Pons (tissue), 1 donor: ENCODE data around the gene ATP12A.

ENCODE experiments used
- DNase-seq: peaks from one replicate; pipeline ENCODE4 v3.0.0-alpha.2; 2016; ENCODE audit warnings: low spot score

Gene ATP12A

GRCh38 chr13:24663089-24663395, 17.2 kb upstream of the ATP12A start:
- no peak for DNase-seq

GRCh38 chr13:24663586-24663985, 16.6 kb upstream of the ATP12A start:
- DNase-seq = no peak

GRCh38 chr13:24664726-24665409, 15.3 kb upstream of the ATP12A start:
- DNase-seq = no peak

GRCh38 chr13:24668511-24668910, 11.7 kb upstream of the ATP12A start:
- no peak for DNase-seq

- DNase-seq = no peak
Measured at GRCh38 chr13:24668955-24669582, 11.1 kb upstream of the ATP12A start.

GRCh38 chr13:24670174-24670573, 10.0 kb upstream of the ATP12A start:
- DNase-seq = no peak

GRCh38 chr13:24670961-24671381, 9.2 kb upstream of the ATP12A start:
- no peak for DNase-seq

GRCh38 chr13:24671386-24672113, 8.7 kb upstream of the ATP12A start:
- peak; percentile 51 for DNase-seq

GRCh38 chr13:24672141-24673132, 7.8 kb upstream of the ATP12A start:
- no peak for DNase-seq

GRCh38 chr13:24675806-24676570, 4.2 kb upstream of the ATP12A start:
- DNase-seq = no peak

- no peak for DNase-seq
Measured at GRCh38 chr13:24678151-24678550, 2.1 kb upstream of the ATP12A start.

- no peak for DNase-seq
Measured at GRCh38 chr13:24679686-24680085, 522 bp upstream of the ATP12A start.

GRCh38 chr13:24680921-24681604, 855 bp downstream of the ATP12A start:
- DNase-seq = no peak

- DNase-seq = no peak
Measured at GRCh38 chr13:24681930-24682329, 1.7 kb downstream of the ATP12A start.

- DNase-seq = no peak
Measured at GRCh38 chr13:24682353-24682752, 2.1 kb downstream of the ATP12A start.

- no peak for DNase-seq
Measured at GRCh38 chr13:24683351-24683750, 3.1 kb downstream of the ATP12A start.

GRCh38 chr13:24683838-24684599, 3.8 kb downstream of the ATP12A start:
- DNase-seq = peak; percentile 35

- DNase-seq = peak; percentile 21
Measured at GRCh38 chr13:24684600-24684998, 4.4 kb downstream of the ATP12A start.

GRCh38 chr13:24685314-24685713, 5.1 kb downstream of the ATP12A start:
- no peak for DNase-seq

GRCh38 chr13:24687611-24688010, 7.4 kb downstream of the ATP12A start:
- no peak for DNase-seq
